T1000 (cell line): ENCODE measurements around the gene TXNDC17.
"Not testable (repeated sequence)": the region's sequence is repeated elsewhere in the genome, so short reads cannot be mapped to it uniquely, and the experiment has no call there.

ENCODE experiments used
- DNase-seq: peaks from one replicate; lab custom pipeline; 2025; ENCODE audit warnings: mixed read lengths; lab: John Stamatoyannopoulos, UW

Gene TXNDC17

DNA sequence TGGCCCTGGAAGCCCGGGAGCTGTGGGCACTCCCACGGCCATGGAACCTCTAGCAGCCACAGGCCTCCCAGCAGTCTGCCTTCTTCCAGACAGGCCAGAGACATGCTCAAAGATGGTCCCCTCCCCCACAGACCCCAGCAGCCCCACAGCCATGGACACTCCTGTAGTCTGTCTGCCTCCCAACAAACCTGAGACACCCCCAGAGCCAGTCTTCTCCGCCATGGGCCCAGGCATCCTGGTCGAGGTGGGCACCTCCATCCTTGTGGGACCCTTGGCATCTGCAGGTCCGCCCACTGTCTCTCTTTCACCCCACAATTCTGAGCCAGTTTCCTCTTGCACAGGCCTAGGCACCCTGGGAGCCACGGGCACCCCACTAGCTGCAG is 3.4 kb upstream of the TXNDC17 start:
- no peak for DNase-seq

DNA sequence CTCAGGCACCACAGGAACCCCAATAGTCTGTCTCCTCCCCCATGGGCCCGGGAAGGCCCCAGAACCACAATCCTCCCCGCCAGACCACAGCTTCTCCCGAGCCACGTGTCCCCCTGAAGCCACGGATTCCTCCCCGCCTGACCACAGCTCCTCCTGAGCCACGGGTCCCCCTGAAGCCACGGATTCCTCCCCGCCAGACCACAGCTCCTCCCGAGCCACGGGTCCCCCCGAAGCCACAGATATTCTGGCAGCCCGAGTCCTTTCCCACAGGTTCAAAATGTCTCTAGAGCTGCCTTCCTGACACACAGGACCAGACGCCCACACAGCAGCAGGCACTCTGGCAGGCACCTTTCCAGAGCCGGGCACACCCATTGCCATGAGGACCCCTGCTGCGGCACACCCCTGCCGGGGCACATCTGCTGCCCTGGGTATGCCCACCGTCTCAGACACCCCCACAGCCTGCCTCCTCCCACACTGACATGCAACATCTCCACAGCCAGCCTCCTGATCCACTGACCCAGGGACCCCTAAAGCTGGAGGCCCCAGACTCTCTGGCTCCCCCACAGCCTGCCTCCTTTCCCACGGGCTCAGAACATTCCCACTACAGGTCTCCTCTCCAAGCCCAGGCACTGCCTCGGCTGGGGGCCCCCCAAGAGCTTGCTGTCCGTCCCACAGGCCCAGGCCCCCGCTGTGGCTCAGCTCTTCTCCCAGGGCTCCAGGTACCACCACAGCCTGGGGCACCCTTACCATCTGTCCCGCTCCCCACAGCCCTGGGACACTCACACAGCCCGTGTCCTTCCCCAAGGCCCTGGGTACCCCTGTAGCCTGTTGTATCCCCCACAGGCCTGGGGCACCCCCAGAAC is 2.6 kb upstream of the TXNDC17 start:
- no peak for DNase-seq

DNA sequence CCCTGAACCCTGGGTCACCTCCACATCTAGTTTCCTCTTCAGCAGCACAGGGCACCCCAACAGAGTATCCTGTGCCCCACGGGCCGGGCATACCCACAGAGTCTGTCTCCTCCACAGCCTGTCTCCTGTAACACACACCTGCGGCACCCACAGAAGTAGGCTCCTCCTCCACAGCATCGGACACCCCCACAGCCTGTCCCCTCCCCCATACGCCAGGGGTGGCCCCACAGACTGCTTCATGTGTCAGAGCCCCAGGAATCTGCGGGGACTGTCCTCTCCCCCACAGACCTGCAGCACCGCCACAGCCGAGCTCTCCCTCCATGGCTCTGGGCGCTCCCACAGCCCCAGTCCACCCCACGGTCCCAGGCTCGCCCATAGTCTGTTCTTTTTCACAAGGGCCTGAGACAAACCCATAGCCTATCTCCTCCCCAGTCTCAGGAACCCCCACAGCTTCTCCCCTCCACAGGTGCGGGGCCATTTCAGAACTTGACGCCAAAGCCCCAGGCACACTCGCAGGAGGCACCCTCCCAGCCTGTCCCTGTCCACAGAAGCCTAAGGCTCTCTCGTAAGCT is 1.8 kb upstream of the TXNDC17 start:
- no peak for DNase-seq

DNA sequence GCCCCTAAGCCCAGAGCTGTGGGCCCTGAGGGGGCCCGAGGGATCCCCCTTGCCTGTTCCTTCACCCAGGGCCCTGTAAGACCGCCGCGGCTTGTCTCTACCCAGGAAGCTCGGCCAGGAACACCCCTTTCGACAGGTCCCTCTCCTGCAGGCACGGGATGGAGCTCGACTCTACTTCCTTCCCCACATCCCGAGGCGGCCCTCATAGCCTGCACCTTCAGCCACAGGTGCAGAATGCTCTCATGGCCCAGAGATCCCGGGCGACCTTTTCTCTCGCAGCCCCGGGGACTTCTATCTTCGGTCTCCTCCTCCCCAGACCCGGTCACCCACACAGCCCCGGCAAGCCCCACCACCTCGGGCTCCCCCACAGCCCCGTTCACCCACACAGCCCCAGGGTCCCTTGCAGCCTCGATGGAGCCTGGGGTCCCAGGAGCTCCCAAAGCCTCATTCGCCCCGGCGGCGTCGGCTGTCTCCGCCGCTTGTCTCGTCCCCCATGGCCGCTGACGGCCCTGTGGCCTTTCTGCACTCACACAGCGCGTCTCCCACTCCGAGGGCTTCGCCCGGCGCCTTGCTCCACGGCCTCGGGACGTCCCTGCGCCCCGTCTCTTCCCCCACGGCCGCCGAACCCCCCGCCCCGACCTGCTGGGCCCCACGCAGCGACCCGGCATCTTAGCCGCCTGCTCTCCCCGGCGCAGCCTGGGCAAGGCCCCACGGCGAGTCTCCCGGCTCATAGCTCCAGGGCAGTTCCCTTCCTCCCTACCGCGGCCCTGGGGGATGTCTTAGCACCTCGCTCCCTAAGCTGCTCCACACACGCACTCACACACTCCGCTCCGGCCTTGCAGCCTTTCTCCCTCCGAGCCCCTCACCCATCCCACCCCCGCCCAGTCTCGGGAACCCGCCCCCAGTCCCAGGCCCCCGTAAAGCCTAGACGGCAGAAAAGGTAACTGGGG is 999 bp upstream of the TXNDC17 start:
- DNase-seq = no peak

DNA sequence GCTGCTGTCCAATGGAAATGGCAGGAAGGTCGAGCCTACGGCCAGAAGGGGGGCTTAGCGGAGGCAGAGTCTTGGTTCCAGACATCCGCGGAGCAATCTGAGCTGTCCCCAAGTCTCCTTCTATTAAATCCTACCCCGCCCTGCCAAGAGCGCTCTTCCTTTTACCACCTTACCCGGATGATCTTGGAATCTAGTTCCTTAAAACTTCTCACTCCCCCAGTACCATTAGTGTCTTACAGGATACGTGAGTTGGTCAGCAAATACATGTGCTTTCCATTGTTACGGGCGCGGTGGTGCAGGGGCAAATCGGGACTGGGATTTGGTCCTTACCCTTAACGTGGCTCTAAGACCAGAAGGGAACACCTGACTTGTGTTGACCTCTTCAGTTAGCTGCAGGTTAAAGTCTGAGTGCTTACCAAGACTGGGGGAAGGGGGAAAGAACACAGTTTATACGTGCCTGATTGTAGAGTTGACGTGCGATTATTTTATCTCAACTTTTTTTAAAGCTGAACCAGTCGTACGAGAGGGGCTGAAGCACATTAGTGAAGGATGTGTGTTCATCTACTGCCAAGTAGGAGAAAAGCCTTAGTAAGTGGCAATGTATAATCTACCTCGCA is 495 bp downstream of the TXNDC17 start:
- no peak for DNase-seq

DNA sequence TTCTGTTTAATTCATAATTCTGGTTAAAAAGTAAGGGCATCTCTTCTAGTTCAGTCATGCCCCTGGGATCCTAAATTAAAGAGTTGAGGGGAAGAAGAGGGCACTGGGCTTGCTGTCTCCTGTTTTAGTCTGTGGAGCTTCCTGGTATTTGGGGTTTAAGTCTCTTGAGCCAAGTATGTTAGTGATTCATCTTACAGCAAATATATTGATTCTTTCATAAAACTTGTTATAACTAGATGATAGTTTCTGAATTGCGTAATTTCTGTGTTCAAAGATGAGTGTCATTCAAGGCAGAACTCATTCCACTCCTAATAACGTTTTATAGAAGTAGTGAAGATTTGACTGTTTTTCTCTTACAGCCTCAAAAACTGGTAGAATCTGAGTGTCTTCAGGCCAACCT is 1.7 kb downstream of the TXNDC17 start:
- DNase-seq = no peak

DNA sequence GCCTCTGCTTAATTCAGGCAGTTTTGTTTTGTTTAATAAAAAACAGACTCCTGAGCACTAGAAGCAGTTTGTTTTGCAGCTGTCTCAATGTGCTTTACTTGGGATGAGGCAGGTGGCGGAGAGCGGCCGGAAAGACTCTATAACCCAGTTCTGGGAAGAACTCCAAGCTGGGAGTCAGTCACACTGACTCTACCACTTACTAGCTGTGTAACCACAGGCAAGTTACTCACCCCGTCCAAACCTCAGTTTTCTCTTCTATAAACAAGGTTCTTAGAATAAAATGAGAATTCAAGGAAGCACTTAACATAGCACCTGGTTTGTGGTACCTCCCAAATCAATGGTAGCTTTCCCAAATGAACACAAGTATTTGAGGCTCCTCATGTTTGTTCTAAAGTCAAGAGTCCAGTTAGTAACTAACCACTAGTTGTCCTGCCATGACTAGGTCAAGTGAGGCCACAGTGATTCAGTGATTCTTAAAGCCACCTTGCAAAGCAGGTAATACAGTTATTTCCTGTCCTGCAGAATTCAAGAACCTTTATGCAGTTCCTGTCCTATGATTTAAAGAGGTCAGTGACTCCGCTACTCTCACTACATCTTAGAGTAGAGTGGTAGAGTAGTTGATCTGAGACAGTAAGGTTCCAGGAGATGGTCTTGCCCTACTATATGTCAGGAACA is 2.7 kb downstream of the TXNDC17 start:
- DNase-seq = no peak

DNA sequence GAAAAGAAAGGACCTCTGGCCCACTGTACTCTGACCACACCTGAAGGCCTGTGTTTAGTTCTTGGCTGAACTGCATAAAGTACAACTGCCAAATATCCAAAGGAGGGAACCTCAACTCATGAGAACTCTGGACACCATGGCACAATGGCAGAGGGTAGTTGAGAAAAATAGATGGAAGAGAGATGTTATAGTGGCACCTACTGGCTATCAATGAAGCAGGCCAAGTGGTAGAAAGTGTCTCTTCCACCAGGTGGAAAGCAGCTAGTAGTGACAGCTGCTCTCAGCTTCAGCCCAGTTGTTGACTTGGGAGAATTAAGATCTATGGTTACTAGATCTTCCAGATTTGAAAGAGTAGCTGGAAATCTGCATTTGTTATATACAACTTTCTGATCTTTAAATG is 7.3 kb downstream of the TXNDC17 start:
- DNase-seq = no peak

DNA sequence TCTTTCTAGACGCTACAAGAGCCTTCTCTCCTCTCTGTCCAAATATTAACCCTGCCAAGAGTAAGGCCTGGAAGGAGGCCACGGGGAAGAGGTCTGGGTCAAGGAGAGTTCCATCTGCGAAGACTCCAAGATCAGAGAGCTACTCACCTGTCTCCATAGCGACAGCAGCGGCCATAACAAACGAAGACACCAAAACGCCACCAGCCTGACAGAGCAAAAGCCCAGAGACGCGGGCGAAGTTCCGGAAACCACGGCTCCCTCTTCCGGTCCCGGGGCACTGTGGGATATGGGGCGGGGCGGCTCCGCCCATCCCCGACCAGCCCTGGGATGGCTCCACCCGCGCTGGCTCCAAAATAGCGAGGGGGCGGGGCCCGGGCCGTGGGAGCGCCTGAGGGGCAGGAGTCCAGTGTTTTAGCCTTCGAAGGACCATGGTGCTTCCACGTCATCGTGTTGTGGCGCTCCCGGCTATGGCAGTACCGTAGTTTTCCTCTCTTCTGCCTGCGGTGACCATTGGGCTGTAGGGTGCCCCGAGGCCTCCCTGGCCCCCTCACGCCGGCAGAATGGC is 10.6 kb downstream of the TXNDC17 start, which contains the start of the genes C17orf100 and MED31:
TSS of gene C17orf100 (plus strand) at position 409 of the 565 bp plus-strand sequence. CDS start at position 561, 152 bp downstream.
TSS of gene MED31 (minus strand) at position 252 of the 565 bp plus-strand sequence. CDS start at position 175, 77 bp downstream.
- DNase-seq = peak; percentile 96

DNA sequence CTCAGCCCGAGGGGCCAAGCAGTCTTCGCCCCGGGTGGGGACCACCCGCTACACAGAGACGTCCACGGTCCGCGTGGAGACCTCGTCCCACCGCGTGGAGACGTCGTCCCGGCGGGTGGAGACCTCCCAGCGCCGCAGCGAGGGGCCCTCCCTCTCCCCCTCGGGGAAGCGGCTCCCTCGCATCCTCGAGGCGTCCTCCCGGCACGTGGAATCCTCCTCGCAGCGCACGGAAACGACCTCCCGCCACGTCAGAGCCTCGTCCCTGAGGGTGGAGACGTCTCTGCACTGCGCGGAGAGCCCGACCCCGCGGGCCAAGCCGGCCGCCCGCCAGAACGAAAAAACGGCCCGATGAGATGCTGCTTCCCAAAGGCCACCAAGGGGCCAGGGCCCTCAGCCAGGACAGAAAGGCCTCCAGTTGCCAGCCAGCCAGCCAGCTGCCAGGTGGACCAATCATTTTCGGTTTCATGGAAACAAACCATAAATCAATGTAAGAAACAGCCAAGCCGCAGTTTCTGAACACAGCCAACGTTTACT is 11.1 kb downstream of the TXNDC17 start:
- no peak for DNase-seq

DNA sequence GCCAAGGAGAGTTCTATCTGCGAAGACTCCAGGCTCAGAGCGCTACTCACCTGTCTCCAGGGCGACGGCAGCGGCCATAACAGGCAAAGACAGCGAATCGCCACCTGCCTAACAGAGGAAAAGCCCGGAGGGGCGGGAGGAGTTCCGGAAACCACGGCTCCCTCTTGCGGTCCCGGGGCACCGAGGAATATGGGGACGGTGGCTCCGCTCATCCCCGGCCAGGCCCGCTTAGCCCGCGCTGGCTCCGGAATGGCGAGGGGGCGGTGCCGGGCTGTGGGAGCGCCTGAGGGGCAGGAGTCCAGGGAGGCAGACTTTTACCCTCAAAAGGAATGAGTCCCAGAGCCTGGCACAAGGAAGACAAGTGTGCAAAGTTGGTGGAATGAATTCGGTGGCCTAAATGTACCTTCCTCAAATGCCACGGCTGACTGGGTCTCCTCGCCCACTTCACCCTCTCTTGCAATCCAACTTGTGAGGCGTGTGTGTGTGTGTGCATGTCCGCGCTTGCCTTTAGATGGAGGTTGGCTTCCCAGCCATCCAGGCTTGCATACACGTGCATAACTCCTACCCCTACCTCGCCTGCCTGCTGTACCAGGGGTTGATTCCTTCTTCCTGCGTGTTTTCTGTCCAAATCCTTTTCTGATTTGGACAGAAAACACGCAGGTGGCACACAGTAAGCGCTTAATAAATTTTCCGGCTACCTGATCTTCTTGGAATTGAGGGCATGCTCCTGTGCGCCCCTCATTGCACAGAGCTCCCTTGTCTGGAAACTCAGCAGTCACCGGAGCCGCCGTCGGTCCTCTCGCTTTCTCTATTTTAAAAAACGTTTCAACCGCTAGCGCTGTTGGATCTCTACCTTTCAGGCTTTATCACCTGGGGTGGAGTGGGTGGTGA is 14.2 kb downstream of the TXNDC17 start:
- no peak for DNase-seq

DNA sequence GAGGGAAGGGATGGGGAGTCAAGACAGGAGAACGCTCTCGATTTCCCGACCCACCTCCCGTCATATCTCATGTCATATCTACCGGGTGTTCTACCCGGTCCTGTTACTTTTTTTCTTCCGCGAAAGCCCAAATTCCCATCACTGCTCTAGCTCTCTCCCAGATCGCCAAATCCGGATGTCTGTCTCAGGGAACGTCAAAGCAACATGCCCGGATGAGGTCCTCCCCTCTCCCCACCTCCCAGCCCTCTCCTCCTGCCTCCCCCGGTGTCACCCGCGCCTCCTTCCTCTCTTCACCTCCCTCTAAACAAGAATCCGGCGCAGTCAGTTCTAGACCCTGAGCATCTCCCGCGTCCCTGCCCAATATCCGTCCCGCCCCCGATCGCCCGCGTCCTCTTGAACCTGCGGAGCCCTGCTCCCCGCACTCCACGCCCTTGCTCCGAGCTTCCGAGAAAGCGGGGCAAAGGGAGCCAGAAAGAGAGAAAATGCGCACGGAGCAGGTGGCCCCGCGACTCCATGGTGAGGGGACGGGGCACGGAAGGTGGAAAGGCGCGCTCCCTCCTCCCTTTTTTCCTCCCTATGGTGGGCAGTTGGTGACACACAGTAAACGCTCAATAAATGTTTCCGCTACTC is 15.0 kb downstream of the TXNDC17 start:
- not testable (repeated sequence) for DNase-seq

DNA sequence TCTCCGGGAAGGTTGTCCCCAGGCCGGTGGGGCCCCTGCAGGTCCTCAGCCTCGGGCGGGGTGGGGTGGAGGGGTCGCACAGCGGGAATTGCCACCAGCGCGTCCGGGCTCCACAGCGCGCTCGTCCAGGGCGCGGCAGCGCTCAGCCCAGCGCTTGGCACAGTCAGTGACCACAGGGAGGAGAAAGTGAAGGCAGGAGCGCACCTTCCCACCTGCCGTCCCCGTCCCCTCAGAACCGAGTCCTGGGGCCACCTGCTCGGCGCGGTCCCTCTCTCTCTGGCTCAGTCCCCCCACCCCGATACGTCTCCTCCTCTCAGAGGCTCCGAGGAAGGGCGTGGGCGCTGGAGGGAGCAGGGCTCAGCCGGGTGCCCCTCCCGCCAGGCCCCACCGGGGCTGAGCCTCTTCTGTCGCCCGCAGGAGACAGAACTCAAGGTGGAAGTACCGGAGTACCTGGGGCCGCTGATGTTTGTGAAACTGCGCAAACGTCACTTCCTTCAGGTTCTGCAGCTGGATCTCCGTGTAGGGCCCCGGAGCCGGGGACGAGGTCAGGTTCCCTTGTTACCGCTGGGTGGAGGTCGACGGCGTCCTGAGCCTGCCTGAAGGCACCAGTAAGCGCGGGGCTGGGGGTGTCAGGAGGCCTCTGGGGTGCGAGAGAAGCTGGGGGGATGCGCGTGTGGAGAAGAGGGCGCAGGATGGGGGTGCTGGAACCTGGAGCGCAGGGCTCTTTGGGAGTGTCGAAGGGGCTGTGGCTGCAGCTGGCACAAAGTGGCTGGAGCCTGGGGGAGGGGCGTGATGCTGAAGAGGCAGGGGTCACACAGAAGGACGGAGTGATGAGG is 16.2 kb downstream of the TXNDC17 start:
- not testable (repeated sequence) for DNase-seq

DNA sequence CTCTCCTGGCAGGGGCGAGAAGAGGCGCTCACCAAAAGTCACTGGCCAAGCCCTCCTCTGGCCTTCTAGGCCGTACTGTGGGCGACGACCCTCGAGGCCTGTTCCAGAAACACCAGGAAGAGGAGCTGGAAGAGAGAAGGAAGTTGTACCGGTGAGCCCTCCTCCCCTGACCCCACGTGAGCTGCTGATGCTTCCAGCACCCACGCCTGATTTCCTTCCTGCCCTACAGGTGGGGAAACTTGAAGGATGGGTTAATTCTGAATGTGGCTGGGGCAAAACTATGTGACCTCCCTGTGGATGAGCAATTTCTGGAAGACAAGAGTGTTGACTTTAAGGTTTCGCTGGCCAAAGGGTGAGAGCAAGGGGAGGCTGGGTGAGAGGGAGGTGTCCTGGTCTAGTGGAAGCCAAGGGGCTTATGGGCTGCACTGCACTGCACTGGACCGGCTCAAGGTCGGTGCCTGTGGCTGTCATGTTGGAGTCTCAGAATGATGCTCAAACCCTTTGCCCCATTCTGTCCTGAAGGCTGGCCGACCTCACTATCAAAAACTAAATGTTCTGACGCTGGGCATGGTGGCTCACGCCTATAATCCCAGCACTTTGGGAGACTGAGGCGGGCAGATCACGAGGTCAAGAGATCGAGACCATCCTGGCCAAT is 16.9 kb downstream of the TXNDC17 start:
- DNase-seq = no peak

DNA sequence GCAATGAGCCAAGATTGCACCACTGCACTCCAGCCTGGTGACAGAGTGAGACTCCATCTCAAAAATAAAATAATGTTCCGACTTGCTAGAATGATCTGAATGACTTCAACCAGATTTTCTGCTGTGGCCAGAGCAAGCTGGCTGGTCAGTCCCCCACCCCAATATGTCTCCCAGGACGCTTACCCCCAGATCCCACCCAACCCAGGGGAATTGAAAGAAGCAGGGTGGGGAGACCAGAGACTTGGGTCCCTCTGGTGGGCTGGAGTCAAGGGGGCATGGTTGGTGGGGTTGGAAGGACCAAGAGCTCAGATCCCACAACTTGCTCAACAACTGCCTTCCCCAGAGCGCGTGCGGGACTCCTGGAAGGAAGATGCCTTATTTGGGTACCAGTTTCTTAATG is 17.6 kb downstream of the TXNDC17 start:
- DNase-seq = not testable (repeated sequence)

DNA sequence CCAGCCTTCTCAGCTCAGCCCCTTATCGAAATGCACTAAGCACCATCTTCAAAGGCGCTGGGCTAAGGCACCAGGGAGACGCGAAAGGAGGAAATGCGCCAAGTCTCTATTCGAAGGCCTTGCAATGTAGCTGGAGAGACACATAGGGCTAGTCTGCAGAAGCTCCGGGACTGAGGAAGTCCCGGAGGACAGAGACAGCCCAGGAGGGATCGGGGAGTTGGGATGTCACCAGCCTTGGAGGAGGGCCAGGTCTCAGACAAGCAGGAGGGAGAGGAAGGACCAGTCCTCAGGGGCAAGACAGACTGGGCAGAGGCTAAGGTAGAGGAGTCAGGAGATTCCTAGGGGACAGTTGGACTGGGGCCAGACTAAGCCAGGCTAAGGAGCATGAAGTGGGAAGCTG is 19.2 kb downstream of the TXNDC17 start:
- DNase-seq = no peak

DNA sequence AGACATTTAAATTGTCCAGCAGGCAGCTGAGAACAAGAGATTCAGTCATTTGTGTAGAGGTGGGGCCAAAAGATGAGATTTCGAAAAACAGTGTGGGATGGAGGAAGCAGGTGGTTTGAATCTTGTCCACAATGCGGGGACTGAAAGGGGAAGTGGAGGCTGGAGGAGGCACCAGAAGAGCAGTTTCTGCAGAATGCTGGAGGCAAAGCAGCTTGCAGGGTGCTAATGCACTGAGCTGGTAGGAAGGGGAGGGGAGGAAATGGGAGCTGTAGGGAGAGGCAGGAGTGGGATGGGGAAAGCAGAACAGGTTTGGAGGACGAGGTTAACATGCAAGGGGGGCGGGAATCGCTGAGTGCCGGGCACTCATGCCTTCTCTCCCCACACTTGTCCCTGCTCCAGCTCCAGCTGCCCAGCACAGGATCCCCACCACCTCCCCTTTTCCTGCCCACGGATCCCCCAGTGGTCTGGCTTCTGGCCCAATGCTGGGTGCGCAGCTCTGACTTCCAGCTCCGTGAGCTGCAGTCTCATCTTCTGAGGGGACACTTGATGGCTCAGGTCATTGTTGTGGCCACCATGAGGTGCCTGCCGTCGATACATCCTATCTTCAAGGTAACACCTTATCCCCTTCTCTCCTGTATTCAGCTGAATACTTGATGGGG is 20.1 kb downstream of the TXNDC17 start:
- no peak for DNase-seq
